Ureter (tissue), 1 donor: ENCODE measurements around the gene SLC25A42. TPM values are rescaled to one million over a fixed set of nuclear protein-coding genes. Genes with fewer than 3 reads are reported as not detected.
A peak's percentile ranks its signal among the peaks of the same experiment; 100 is the strongest.
"Not testable (repeated sequence)": the region's sequence is repeated elsewhere in the genome, so short reads cannot be mapped to it uniquely, and the experiment has no call there.

Source experiments
- DNase-seq: peaks from one replicate; pipeline ENCODE4 v3.0.0-alpha.2; 2020; ENCODE audit warnings: low spot score
- total RNA-seq: library from RNA; stranded (reverse); gene quantifications from one replicate; pipeline ENCODE4 v1.2.4, GENCODE V29; 2023
- donor health status: DM: yes; HTN: yes; CAD: no.

The SLC25A42 gene
- total RNA-seq = 19.6 TPM

GRCh38 chr19:19063183-19064097, at the start of gene SLC25A42:
Gene SLC25A42, plus strand, starts transcription at chr19:19063994. Its CDS starts 32,131 bp downstream, at chr19:19096125.
- DNase-seq = peak; percentile 100

DNA sequence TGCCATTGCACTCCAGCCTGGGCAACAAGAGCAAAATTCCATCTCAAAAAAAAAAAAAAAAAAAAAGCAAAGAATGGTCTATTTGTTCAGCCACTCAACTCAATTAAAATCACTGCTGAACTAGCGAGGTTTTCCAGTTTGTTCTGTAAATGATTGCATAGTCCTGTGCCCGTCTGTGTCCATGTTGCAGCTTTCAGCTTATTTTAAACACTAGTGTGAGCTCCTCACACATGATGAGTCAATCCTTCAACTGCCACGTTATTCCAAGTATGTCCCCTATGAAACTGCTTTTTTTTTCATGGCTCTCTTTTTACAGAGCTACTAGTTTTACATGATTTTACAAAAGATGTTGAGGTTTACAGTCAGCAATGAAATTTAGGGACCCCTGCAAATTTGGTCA, 42.7 kb upstream of the SLC25A42 start:
- DNase-seq = no peak

DNA sequence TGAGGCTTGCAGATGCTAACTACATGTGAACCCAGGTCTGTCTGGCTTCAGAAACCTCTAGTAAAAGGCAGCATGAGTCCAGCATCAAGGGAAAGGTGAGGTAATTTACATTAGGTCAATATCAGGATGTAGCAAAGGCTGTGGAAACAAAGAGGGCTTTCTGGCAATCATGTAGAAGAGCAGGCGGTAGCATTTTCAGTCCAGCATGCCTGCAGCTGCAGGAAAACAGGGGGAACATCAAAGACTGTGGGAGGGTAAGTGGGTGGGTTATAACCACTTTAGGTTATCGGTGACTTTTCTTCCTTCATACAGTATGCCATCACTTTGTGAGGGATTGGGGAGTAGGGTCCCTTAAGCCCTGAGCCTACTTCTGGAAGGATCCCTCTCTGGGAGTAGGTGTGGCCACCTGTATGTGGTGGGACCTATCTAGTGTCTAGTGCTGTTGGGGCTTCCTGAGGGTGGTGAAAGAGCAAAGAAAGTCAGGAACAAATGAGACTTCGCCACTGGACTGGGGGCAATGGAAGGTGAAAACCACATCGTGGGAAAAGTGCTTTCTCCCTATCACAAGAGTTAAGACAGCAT, 41.3 kb upstream of the SLC25A42 start:
- DNase-seq = no peak

DNA sequence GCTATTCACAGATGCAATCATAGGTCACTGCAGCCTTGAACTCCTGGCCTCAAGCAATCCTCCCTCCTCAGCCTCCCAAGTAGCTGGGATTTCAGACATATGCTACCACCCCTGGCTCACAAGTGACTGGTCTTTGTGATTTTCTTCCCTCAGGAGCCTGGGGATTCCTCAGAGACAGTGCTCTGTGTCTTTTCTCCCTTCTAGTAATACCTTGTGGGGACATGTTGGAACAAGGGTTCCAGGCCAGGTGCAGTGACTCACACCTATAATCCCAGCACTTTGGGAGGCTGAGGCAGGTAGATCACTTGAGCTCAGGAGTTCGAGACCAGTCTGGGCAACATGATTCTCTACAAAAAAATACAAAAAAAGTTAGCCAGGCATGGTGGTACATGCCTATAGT, 40.4 kb upstream of the SLC25A42 start:
- DNase-seq = not testable (repeated sequence)

GRCh38 chr19:19025861-19026260, 37.9 kb upstream of the SLC25A42 start:
- DNase-seq = no peak

GRCh38 chr19:19026299-19026971, 37.4 kb upstream of the SLC25A42 start:
- DNase-seq = no peak

- DNase-seq = no peak
Observed at GRCh38 chr19:19027228-19027627, 36.6 kb upstream of the SLC25A42 start.

DNA sequence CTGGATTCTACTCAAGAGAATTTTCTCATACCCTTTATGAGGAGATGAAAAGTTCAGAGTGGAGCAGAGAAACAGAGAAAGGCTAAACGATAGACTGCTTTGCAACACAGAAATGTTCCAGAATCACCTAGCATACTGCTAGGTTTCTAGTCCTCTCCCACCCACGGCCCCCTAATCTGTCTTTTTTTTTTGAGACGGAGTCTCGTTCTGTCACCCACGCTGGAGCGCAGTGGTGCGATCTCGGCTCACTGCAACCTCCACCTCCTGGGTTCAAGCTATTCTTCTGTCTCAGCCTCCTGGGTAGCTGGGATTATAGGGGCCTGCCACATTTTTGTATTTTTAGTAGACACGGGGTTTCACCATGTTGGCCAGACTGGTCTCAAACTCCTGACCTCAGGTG, 35.3 kb upstream of the SLC25A42 start:
- no peak for DNase-seq

- no peak for DNase-seq
Observed at GRCh38 chr19:19031891-19032290, 31.9 kb upstream of the SLC25A42 start.

GRCh38 chr19:19032420-19033175, 31.2 kb upstream of the SLC25A42 start:
- DNase-seq = peak; percentile 80

DNA sequence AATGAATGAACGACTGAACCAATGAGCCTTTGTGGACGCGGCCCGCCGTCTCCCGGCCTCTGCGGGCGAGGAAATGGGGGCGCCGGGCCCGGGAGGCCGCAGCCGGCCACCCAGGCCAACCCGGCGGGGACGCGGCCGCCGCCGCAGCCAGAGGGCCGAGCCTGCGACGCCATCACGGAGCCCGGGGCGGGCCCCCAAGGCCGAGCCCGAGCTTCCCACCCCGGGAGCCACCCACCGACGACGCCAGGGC, 30.7 kb upstream of the SLC25A42 start:
- DNase-seq = no peak

DNA sequence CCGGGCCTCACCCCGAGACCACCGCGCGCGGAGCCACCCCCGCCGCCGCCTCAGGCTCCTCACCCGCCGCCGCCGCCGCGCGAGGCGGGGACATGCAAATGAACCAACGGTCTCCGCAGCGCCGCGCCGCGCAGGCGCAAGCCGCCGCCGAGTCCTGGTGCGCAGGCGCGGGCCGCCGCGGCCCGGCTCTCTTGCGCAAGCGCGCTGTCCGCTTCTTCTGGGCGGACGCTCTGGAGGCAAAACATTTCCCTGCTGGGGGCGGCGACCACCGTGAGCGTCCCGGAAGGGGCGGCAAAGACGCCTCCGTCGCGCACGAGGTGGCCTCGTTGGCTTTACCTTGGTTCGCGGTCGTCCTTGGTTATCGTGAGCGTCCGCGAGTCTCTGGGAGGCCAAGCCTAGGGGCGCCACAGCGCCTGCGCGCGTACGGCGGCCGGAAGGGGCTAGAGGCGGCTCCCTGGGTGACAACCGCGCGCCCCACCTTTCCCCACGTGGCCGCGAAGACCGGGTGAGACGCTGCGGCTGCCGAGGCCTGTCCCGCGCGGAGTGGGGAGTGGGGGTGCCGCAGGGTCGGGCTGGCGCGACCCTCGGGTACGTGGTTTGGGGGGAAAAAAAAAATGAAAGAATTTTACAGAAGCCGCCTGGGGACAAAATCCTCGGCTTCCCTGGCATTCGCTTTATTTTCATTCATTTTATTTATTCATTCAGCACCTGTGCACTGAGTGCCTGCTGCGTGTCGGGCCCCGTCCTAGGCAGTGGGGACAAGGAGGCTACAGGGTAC, 30.2 kb upstream of the SLC25A42 start, which contains the start of the genes ARMC6 and SUGP2:
TSS of gene ARMC6 (plus strand) at position 178 of the 778 bp plus-strand sequence. CDS start 607 bp downstream, outside the sequence.
TSS of gene SUGP2 (minus strand) at position 92 of the 778 bp plus-strand sequence. CDS start 2,446 bp downstream, outside the sequence.
- peak; percentile 85 for DNase-seq

DNA sequence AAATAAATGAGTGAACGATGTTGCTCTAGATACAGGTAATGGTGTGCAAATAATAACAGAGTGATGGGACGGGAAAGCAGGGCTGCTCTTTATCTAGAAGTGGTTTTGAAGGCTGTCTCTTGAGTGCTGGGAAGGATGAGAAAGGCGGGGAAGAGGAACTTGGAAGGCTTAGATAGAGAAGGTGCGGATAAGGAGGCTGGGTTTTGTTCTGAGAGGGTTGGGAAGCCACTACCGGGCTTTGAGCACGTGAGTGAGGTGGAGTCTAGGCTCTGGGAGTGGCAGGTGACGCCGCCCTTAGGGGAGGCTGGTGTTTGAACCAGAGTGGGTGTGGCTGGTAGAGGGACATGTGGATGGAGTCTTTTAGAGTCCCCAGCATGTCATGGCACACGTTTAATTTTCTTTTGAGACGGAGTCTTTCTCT, 29.6 kb upstream of the SLC25A42 start:
- peak; percentile 75 for DNase-seq

GRCh38 chr19:19039901-19040300, 23.9 kb upstream of the SLC25A42 start:
- no peak for DNase-seq

- DNase-seq = peak; percentile 82
Observed at GRCh38 chr19:19040417-19040816, 23.4 kb upstream of the SLC25A42 start.

GRCh38 chr19:19042732-19043280, 21.0 kb upstream of the SLC25A42 start:
- DNase-seq = peak; percentile 73

GRCh38 chr19:19043481-19043880, 20.3 kb upstream of the SLC25A42 start:
- DNase-seq = no peak

GRCh38 chr19:19043881-19044280, 19.9 kb upstream of the SLC25A42 start:
- no peak for DNase-seq

GRCh38 chr19:19049406-19049805, 14.4 kb upstream of the SLC25A42 start:
- no peak for DNase-seq

- DNase-seq = no peak
Observed at GRCh38 chr19:19050104-19050503, 13.7 kb upstream of the SLC25A42 start.

- no peak for DNase-seq
Observed at GRCh38 chr19:19050731-19051130, 13.1 kb upstream of the SLC25A42 start.
